Measurements from ENCODE around the gene C16orf92.

The C16orf92 gene

DNA sequence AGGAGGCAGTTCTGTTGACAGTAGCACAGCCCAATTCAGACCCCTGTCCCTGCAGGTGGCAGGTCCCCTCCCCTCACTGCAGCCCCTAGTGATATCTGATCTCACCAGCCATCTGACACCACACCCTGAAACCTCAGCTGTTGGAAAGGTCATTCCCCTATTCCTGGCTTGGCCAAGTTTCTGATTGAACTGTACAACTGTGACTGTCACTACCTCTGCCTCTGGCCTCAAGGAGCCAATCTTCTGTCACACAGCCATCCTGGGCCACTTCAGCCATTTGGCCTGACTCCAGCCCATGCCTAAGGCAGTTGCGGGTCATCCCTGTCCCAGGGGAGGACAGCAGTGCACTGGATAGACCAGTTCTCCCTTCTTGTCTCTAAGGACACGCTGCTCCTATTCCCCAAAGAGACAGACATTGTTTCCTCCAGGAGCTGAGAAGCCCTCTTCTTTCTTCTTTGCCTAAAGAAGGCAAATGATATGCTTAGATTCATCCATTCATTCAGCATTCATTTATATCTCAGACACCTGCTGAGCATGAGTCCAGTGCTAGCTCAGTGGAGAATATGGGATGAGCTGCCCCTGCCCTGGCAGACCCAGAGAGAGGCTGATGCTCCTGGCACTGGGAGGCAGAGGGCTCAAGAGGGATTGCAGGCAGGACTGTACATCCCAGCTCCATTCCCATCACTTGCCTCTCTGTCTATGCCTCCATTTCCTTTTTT lies 38.0 kb downstream of the C16orf92 start:
- H3K4me2 ChIP-seq (ENCODE audit: low read length): peak overlapping the region; percentile 5
- peaks cover 22% of the 10 kb centered on the region for H3K4me1 ChIP-seq
- H3K79me2 ChIP-seq: peaks cover 10% of the 10 kb centered on the region
- peak overlapping the region; percentile 39 for H2AFZ ChIP-seq
- H3K36me3 ChIP-seq (ENCODE audit: control insufficient read depth, insufficient read depth, low read length): no peaks in the 10 kb centered on the region
- no peaks in the 10 kb centered on the region for H3K9me3 ChIP-seq (ENCODE audit: control insufficient read depth, low read length)
- H3K4me3 ChIP-seq (ENCODE audit: low read depth, low read length): no peak overlapping the region
- TF ChIP-seq, protein P1, sequence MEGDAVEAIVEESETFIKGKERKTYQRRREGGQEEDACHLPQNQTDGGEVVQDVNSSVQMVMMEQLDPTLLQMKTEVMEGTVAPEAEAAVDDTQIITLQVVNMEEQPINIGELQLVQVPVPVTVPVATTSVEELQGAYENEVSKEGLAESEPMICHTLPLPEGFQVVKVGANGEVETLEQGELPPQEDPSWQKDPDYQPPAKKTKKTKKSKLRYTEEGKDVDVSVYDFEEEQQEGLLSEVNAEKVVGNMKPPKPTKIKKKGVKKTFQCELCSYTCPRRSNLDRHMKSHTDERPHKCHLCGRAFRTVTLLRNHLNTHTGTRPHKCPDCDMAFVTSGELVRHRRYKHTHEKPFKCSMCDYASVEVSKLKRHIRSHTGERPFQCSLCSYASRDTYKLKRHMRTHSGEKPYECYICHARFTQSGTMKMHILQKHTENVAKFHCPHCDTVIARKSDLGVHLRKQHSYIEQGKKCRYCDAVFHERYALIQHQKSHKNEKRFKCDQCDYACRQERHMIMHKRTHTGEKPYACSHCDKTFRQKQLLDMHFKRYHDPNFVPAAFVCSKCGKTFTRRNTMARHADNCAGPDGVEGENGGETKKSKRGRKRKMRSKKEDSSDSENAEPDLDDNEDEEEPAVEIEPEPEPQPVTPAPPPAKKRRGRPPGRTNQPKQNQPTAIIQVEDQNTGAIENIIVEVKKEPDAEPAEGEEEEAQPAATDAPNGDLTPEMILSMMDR (IDR thresholded peaks at IDR 0.05): no peak
- H3K9ac ChIP-seq: no peak overlapping the region
- peak overlapping the region; percentile 61 for H3K27ac ChIP-seq
- no peaks in the 10 kb centered on the region for H3K27me3 ChIP-seq (ENCODE audit: control insufficient read depth, insufficient read depth, low read length)

DNA sequence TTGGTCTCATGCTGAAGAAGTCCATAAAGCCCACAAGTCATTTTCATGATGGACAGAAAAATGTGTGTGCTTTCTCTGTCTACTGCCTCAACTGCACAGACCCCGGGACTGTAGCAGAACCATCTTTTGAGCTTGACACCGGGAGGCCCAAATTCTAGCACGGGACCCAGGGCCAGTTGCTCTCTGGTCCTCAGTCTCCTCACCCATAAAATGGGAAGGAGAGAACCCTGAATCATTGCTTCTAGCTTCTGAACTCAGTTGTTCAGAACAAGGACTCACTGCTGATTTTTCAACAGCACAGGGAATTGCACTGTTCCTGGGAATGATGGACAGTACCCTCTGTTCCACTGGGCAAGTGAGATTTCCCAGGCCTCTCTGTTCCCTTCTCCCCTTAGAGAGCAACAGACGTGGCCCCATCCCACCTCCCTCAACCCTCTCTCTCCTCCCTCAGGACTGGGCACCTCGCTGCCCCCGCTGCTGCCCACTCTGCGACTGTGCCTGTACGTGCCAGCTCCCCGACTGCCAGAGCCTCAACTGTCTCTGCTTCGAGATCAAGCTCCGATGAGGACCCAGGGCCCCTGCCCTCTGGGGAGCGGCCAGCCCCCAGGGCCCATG lies 40.4 kb downstream of the C16orf92 start:
- H3K9me3 ChIP-seq (ENCODE audit: control insufficient read depth, low read length): no peaks in the 10 kb centered on the region
- no peak overlapping the region for H3K9ac ChIP-seq
- H3K4me2 ChIP-seq (ENCODE audit: low read length): no peak overlapping the region
- H3K4me1 ChIP-seq: peaks cover 33% of the 10 kb centered on the region
- no peak overlapping the region for H3K4me3 ChIP-seq (ENCODE audit: low read depth, low read length)
- TF ChIP-seq, protein P1 (IDR thresholded peaks at IDR 0.05): no peak
- no peaks in the 10 kb centered on the region for H3K27me3 ChIP-seq (ENCODE audit: control insufficient read depth, insufficient read depth, low read length)
- H2AFZ ChIP-seq: peak overlapping the region; percentile 84
- H3K36me3 ChIP-seq (ENCODE audit: control insufficient read depth, insufficient read depth, low read length): peaks cover 2% of the 10 kb centered on the region
- peak overlapping the region; percentile 99 for H3K27ac ChIP-seq
- peaks cover 29% of the 10 kb centered on the region for H3K79me2 ChIP-seq

DNA sequence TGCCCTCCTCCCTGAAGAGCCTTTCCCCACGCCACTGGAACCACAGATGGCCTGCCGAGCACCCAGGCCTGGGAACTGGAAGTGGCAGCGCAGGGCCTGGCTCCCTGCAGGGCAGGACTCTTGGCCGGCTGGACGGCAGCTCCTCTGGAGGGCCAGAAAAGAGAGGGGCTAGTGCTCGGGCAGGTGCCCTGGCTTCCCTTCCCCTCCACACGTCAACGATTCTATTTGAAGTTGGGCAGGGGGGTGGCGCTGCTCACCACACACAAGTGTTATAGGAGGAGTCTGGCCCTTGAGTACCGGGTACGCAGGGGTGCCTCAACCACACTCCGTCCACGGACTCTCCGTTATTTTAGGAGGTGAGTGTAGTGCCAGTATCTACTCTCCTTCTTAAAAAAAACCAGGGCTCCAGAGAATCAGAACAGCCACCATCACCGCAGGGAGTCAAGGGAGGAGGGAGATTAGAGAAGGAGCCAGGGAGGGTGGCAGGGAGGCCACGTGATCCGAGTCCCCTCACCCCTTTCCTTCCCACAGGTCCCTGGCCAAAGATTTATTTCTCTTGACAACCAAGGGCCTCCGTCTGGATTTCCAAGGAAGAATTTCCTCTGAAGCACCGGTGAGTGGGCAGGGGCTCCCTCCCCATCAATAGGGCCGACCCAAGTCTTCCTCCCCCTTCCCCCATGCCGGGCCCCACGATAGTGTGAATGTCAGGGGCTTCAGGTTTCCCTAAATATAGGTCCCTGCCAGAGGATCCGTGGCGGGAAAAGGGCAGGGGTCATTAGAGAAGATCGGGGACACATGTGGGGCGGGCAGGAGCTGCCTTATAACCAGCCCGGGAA lies 41.1 kb downstream of the C16orf92 start:
- Histone ChIP-seq H3K36me3 (ENCODE audit: control insufficient read depth, insufficient read depth, low read length) (peaks cover 5% of the 10 kb centered on the region), H3K4me2 (ENCODE audit: low read length) (peak overlapping the region; percentile 64), H3K9ac (peak overlapping the region; percentile 78), H3K9me3 (ENCODE audit: control insufficient read depth, low read length) (no peaks in the 10 kb centered on the region), H3K79me2 (peaks cover 34% of the 10 kb centered on the region), H3K27ac (peak overlapping the region; percentile 99), H3K27me3 (ENCODE audit: control insufficient read depth, insufficient read depth, low read length) (no peaks in the 10 kb centered on the region), H2AFZ (peak overlapping the region; percentile 84), H3K4me1 (peaks cover 38% of the 10 kb centered on the region), H3K4me3 (ENCODE audit: low read depth, low read length) (peak overlapping the region; percentile 100)
- TF ChIP-seq, protein P1 (IDR thresholded peaks at IDR 0.05): no peak

DNA sequence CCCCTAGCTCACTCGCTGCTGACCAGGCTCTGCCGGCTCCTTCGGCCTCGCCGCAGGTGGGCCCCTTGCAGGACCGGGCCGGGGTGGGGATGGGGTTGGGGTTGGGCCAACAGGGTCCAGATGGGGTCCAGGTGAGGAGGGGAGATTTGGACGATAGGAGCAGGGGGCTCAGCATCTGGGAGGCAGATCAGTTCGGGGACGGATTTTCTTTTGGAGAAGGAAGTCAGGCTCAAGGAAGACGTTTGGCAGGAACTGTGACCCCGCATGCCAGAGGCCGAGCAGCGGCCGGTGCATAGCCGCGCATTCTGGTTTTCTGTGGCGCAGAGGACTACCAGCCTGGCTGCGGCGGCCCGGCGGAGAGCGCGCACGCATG lies 41.7 kb downstream of the C16orf92 start:
- peaks cover 44% of the 10 kb centered on the region for H3K4me1 ChIP-seq
- H3K9ac ChIP-seq: peak overlapping the region; percentile 78
- H3K36me3 ChIP-seq (ENCODE audit: control insufficient read depth, insufficient read depth, low read length): peaks cover 5% of the 10 kb centered on the region

More for the DNA sequence above, 41.7 kb downstream of the C16orf92 start:
- H3K79me2 ChIP-seq: peaks cover 37% of the 10 kb centered on the region
- H3K9me3 ChIP-seq (ENCODE audit: control insufficient read depth, low read length): no peaks in the 10 kb centered on the region
- H3K4me2 ChIP-seq (ENCODE audit: low read length): peak overlapping the region; percentile 64
- H3K27ac ChIP-seq: peak overlapping the region; percentile 99
- TF ChIP-seq, protein P1 (IDR thresholded peaks at IDR 0.05): no peak
- H2AFZ ChIP-seq: peak overlapping the region; percentile 84
- H3K4me3 ChIP-seq (ENCODE audit: low read depth, low read length): peak overlapping the region; percentile 100
- H3K27me3 ChIP-seq (ENCODE audit: control insufficient read depth, insufficient read depth, low read length): no peaks in the 10 kb centered on the region
